Body of pancreas (tissue), 4 donors: Measurements from ENCODE around the gene UQCR10. TPM values are rescaled to one million over a fixed set of nuclear protein-coding genes. Genes with fewer than 3 reads are reported as not detected.

Experiments
- ATAC-seq: fragments of 150-250 bp; one replicate; pipeline ENCODE4 v1.9.1; 2016
- DNase-seq, 4 donors: peaks; one replicate each; pipeline ENCODE4 v3.0.0-alpha.2; 2019
- H3K27ac ChIP-seq, 4 donors: fragments of 200-600 bp; sonication (generic); 1 replicate in 3 of 4; 2 replicates in 1 of 4; pipeline versions ENCODE4 v1.5.1 to v1.6.1; 2016 to 2019; ENCODE audit warnings: mild to moderate bottlenecking in 1 of 4, mixed read lengths in 1 of 4, moderate library complexity in 1 of 4
- H3K27me3 ChIP-seq, 2 donors: fragments of 200-600 bp; sonication (generic); one replicate each; pipeline ENCODE4 v1.6.0; 2016; ENCODE audit warnings: mild to moderate bottlenecking in 1 of 2
- H3K36me3 ChIP-seq, 2 donors: fragments of 200-600 bp; sonication (generic); replicated peaks in 1 of 2; 2 replicates each; pipeline ENCODE4 v1.5.1; 2016; ENCODE audit warnings: low read depth in 2 of 2; ENCODE audit not compliant: insufficient read depth in 1 of 2
- H3K4me1 ChIP-seq: fragments of 200-600 bp; sonication (generic); one replicate; pipeline ENCODE4 v1.6.0; 2016
- H3K4me3 ChIP-seq, 2 donors: fragments of 200-600 bp; sonication (generic); 1 replicate in 1 of 2; 2 replicates in 1 of 2; pipeline ENCODE4 v1.5.1; 2016 to 2019
- H3K9me3 ChIP-seq, 3 donors: fragments of 200-600 bp; sonication (generic); 1 replicate in 2 of 3; 2 replicates in 1 of 3; pipeline ENCODE4 v1.5.1; 2016
- CTCF ChIP-seq, 7 experiments: fragments of 450-650 bp in 4 of 7; fragments of 200-600 bp in 3 of 7; sonication (generic) in 3 of 7; IDR thresholded peaks; one replicate each; pipeline ENCODE4 v1.5.1; 2016 to 2019; ENCODE audit warnings: antibody characterized with exemption in 7 of 7
- POLR2A ChIP-seq, 3 donors: fragments of 450-650 bp; IDR thresholded peaks; one replicate each; pipeline ENCODE4 v1.6.1; 2016; ENCODE audit warnings: antibody characterized with exemption in 3 of 3, mild to moderate bottlenecking in 2 of 3
- WGBS, 2 donors: methylation state at CpG; one replicate each; pipeline ENCODE4 v1.1.5; 2017; 5-methylcytosine and 5-hydroxymethylcytosine counted together
- intact Hi-C: fragments of 100-400 bp; cut with DNase I; formaldehyde crosslinking; loops from one replicate; pipeline ENCODE4 v1.15.1; 2023
- total RNA-seq, 2 donors: library from RNA; depleted of rRNA; stranded (reverse); fragments of >200 nt; gene quantifications; one replicate each; pipeline ENCODE4 v1.1.0, GENCODE V29; 2016

Gene UQCR10
- total RNA-seq, 2 donors from 2014 or later = 21.0 to 27.4 TPM

- Histone ChIP-seq H3K27ac (peak overlapping the region; percentile 60 to 85 (median 76)), H3K4me1 (peaks cover 49% of the 10 kb centered on the region), H3K4me3 (no peak overlapping the region), H3K27me3 (no peaks in the 10 kb centered on the region), H3K9me3 (no peaks in the 10 kb centered on the region), H3K36me3 (peaks cover 0 to 2% of the 10 kb centered on the region in 2 donors)
- DNase-seq (no peak), ATAC-seq (no peak)
- intact Hi-C loops = no loop called here
- WGBS, 2 donors = 67 to 81% methylated on average over 6 of the region's 6 CpGs
- TF ChIP-seq POLR2A (IDR thresholded peaks at IDR 0.05) (no peak), CTCF (IDR thresholded peaks at IDR 0.05) (no peak)
These were observed 31.1 kb downstream of the UQCR10 start for GRCh38 chr22:29798318-29798717.

- intact Hi-C loops = no loop called here
- Histone ChIP-seq H3K36me3 (no peaks in the 10 kb centered on the region), H3K27ac (peak overlapping the region; percentile 60 to 85 (median 76)), H3K27me3 (no peaks in the 10 kb centered on the region), H3K9me3 (no peaks in the 10 kb centered on the region), H3K4me1 (peaks cover 49% of the 10 kb centered on the region), H3K4me3 (no peak overlapping the region)
- no peak for DNase-seq
- TF ChIP-seq POLR2A (IDR thresholded peaks at IDR 0.05) = no peak
- TF ChIP-seq CTCF (IDR thresholded peaks at IDR 0.05) = no peak
- WGBS, 2 donors = 51 to 67% methylated on average over 1 to 2 of the region's 2 CpGs
- peak; percentile 9 for ATAC-seq
These were observed 31.6 kb downstream of the UQCR10 start for GRCh38 chr22:29798801-29799200.

- Histone ChIP-seq H3K27me3 (no peaks in the 10 kb centered on the region), H3K9me3 (no peaks in the 10 kb centered on the region), H3K4me3 (no peak overlapping the region), H3K4me1 (peaks cover 48% of the 10 kb centered on the region), H3K36me3 (peaks cover 0 to under 1% of the 10 kb centered on the region in 2 donors), H3K27ac (peak overlapping the region; percentile 60 to 85 (median 76))
- 46 to 54% methylated on average over 6 to 8 of the region's 8 CpGs for WGBS, 2 donors
- TF ChIP-seq POLR2A (IDR thresholded peaks at IDR 0.05) (no peak), CTCF (IDR thresholded peaks at IDR 0.05) (peak in 4 of 7 experiments; percentile 24 to 32 (median 26))
- peak; percentile 77 to 94 (median 88) for DNase-seq
- ATAC-seq = peak; percentile 91
- intact Hi-C loops = no loop called here
These were observed 32.1 kb downstream of the UQCR10 start for GRCh38 chr22:29799217-29799680.

- intact Hi-C loops = no loop called here
- H3K36me3 ChIP-seq = peaks cover 7 to 20% of the 10 kb centered on the region in 2 donors
- DNase-seq = no peak
- 57 to 79% methylated on average over 5 of the region's 5 CpGs for WGBS, 2 donors
- ATAC-seq = no peak
- no peaks in the 10 kb centered on the region for H3K27me3 ChIP-seq
- H3K9me3 ChIP-seq = no peaks in the 10 kb centered on the region
- TF ChIP-seq CTCF (IDR thresholded peaks at IDR 0.05) (no peak), POLR2A (IDR thresholded peaks at IDR 0.05) (no peak)
- peak overlapping the region; percentile 7 to 85 (median 40) for H3K27ac ChIP-seq
- H3K4me1 ChIP-seq = peaks cover 37% of the 10 kb centered on the region
- H3K4me3 ChIP-seq = no peak overlapping the region
These were observed 34.0 kb downstream of the UQCR10 start for GRCh38 chr22:29801153-29801552.

- no peak for ATAC-seq
- TF ChIP-seq POLR2A (IDR thresholded peaks at IDR 0.05) (no peak), CTCF (IDR thresholded peaks at IDR 0.05) (no peak)
- H3K4me1 ChIP-seq = peaks cover 30% of the 10 kb centered on the region
- peak overlapping the region in 2 of 4 donors; percentile 45 to 85 for H3K27ac ChIP-seq
- H3K36me3 ChIP-seq = peaks cover 12 to 24% of the 10 kb centered on the region in 2 donors
- WGBS, 2 donors = 84 to 85% methylated on average over 8 of the region's 8 CpGs
- intact Hi-C loops = no loop called here
- H3K4me3 ChIP-seq = no peak overlapping the region
- DNase-seq = no peak
- no peaks in the 10 kb centered on the region for H3K27me3 ChIP-seq
- H3K9me3 ChIP-seq = no peaks in the 10 kb centered on the region
These were observed 34.6 kb downstream of the UQCR10 start for GRCh38 chr22:29801796-29802195.
